Esophagus muscularis mucosa (tissue), 4 donors: ENCODE results near the gene UST. TPM values are rescaled to one million over a fixed set of nuclear protein-coding genes. Genes with fewer than 3 reads are reported as not detected.
A peak's percentile ranks its signal among the peaks of the same experiment; 100 is the strongest.

Experiments used
- DNase-seq: peaks from one replicate; pipeline ENCODE4 v3.0.0-alpha.2; 2017; ENCODE audit errors: extremely low spot score
- H3K27ac ChIP-seq, 4 donors: fragments of 200-600 bp; sonication (generic); replicated peaks in 1 of 4; 1 replicate in 3 of 4; 2 replicates in 1 of 4; pipeline ENCODE4 v1.5.1; 2016 to 2019; ENCODE audit warnings: mild to moderate bottlenecking in 1 of 4
- H3K27me3 ChIP-seq, 4 donors: fragments of 200-600 bp; sonication (generic); one replicate each; pipeline versions ENCODE4 v1.5.1 to v1.6.0; 2016 to 2019
- H3K36me3 ChIP-seq, 4 donors: fragments of 200-600 bp; sonication (generic); one replicate each; pipeline ENCODE4 v1.5.1; 2016 to 2019
- H3K4me1 ChIP-seq, 4 donors: fragments of 200-600 bp; sonication (generic); one replicate each; pipeline ENCODE4 v1.5.1; 2016 to 2019
- H3K4me3 ChIP-seq, 4 donors: fragments of 200-600 bp; sonication (generic); 1 replicate in 2 of 4; 2 replicates in 2 of 4; pipeline ENCODE4 v1.5.1; 2016 to 2019; ENCODE audit warnings: mild to moderate bottlenecking in 4 of 4, moderate library complexity in 1 of 4
- H3K9me3 ChIP-seq, 4 donors: fragments of 200-600 bp; sonication (generic); 1 replicate in 3 of 4; 2 replicates in 1 of 4; pipeline ENCODE4 v1.5.1; 2016 to 2019
- CTCF ChIP-seq, 3 experiments: fragments of 200-600 bp in 2 of 3; fragments of 450-650 bp in 1 of 3; sonication (generic) in 2 of 3; IDR thresholded peaks; one replicate each; pipeline ENCODE4 v1.5.1; 2017 to 2019; ENCODE audit warnings: antibody characterized with exemption in 3 of 3, mild to moderate bottlenecking in 2 of 3, moderate library complexity in 1 of 3
- EP300 ChIP-seq: sonication (generic); formaldehyde crosslinking; IDR thresholded peaks from one replicate; pipeline ENCODE4 v1.6.1; 2017; ENCODE audit warnings: antibody characterized with exemption
- POLR2A ChIP-seq: fragments of 450-650 bp; IDR thresholded peaks from one replicate; pipeline ENCODE4 v1.6.1; 2017; ENCODE audit warnings: antibody characterized with exemption, moderate library complexity, mild to moderate bottlenecking, low read depth
- POLR2AphosphoS5 ChIP-seq, 2 donors: sonication (generic); formaldehyde crosslinking; IDR thresholded peaks; one replicate each; pipeline ENCODE4 v1.6.1; 2017; ENCODE audit warnings: antibody characterized with exemption in 2 of 2
- WGBS: methylation state at CpG from one replicate; pipeline ENCODE4 v1.1.5; 2018; 5-methylcytosine and 5-hydroxymethylcytosine counted together
- intact Hi-C: fragments of 100-400 bp; cut with DNase I; formaldehyde crosslinking; loops from one replicate; pipeline ENCODE4 v1.15.1; 2023
- total RNA-seq, 4 donors: library from RNA; depleted of rRNA; stranded (reverse); fragments of >200 nt; gene quantifications; one replicate each; pipeline versions ENCODE4 v1.1.0 to v1.2.1, GENCODE V29; 2016

Gene UST
- total RNA-seq, 4 donors from 2014 or later: 29.1 to 46.3 (median 32.4) TPM

- no peaks in the 10 kb centered on the region for H3K9me3 ChIP-seq
- TF ChIP-seq CTCF (IDR thresholded peaks at IDR 0.05): no peak
- no peak for TF ChIP-seq POLR2AphosphoS5 (IDR thresholded peaks at IDR 0.05)
- no peak for TF ChIP-seq EP300
- TF ChIP-seq POLR2A: no peak
- no peak overlapping the region for H3K4me3 ChIP-seq
- no peaks in the 10 kb centered on the region for H3K36me3 ChIP-seq
- intact Hi-C loops: no loop called here
- no peak overlapping the region for H3K27ac ChIP-seq
- no peak for DNase-seq
- WGBS: 83% methylated on average over 3 of the region's 3 CpGs
- no peaks in the 10 kb centered on the region for H3K27me3 ChIP-seq
- peaks cover 0 to 33% (median 21%) of the 10 kb centered on the region in 4 donors for H3K4me1 ChIP-seq
These were observed 52.8 kb downstream of the UST start for GRCh38 chr6:148799647-148800046.

GRCh38 chr6:148800536-148800935 lies 53.7 kb downstream of the UST start:
- Histone ChIP-seq H3K27ac (no peak overlapping the region), H3K9me3 (no peaks in the 10 kb centered on the region), H3K4me3 (no peak overlapping the region), H3K4me1 (peaks cover 0 to 27% (median 15%) of the 10 kb centered on the region in 4 donors), H3K27me3 (no peaks in the 10 kb centered on the region), H3K36me3 (no peaks in the 10 kb centered on the region)
- no peak for TF ChIP-seq POLR2A
- no peak for TF ChIP-seq EP300
- TF ChIP-seq POLR2AphosphoS5 (IDR thresholded peaks at IDR 0.05): no peak
- no peak for TF ChIP-seq CTCF (IDR thresholded peaks at IDR 0.05)
- intact Hi-C loops: no loop called here
- 27% methylated on average over 3 of the region's 3 CpGs for WGBS
- DNase-seq: no peak

DNA sequence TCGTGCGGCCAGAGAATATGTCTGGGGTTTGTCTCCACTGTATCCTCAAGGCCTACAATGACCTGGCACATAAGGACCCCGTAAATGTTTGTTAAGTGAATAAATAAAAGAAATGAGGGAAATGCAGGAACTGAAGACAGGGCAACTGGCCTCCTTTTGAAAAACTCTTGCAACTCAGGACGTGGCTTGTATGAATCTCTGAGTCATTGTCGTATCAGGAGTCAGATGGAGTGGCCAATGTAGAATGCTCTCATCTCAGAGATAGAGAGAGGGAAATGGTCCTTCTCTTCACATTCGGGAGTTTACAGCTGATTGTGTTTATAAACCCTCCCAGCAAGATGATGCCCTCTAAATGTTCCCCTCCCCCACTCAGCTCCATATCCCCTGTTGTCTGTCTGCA lies 57.1 kb downstream of the UST start:
- 85% methylated on average over 6 of the region's 6 CpGs for WGBS
- H3K9me3 ChIP-seq: no peaks in the 10 kb centered on the region
- no peak overlapping the region for H3K27ac ChIP-seq
- no peak overlapping the region for H3K4me3 ChIP-seq
- H3K27me3 ChIP-seq: no peaks in the 10 kb centered on the region
- TF ChIP-seq EP300: no peak
- TF ChIP-seq POLR2AphosphoS5 (IDR thresholded peaks at IDR 0.05): no peak
- no peak for TF ChIP-seq POLR2A
- no peaks in the 10 kb centered on the region for H3K36me3 ChIP-seq
- DNase-seq: no peak
- peaks cover 0 to 27% (median 16%) of the 10 kb centered on the region in 4 donors for H3K4me1 ChIP-seq
- intact Hi-C loops: no loop called here

DNA sequence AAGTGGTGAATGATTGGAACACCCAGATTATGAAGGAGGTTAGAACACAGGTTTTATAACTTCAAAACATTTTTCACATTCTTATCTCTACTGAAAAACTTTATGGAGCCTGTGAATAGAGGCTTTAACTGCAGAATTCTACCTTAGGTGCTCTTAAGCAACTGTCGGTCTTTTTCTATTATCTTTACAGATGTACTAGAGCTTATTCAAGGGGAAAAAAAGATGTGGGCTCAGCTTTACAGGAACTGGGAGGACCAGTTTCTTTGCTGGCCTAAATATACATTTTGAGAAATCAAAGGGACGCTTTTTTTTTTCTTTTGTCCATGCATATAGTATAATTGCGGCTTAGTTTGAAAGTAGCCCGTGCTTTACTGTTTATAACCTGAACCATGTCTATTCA lies 58.9 kb downstream of the UST start:
- no peaks in the 10 kb centered on the region for H3K9me3 ChIP-seq
- H3K27ac ChIP-seq: no peak overlapping the region
- no peak for DNase-seq
- 86% methylated on average over 4 of the region's 4 CpGs for WGBS
- H3K27me3 ChIP-seq: no peaks in the 10 kb centered on the region
- TF ChIP-seq CTCF (IDR thresholded peaks at IDR 0.05) (no peak), POLR2A (no peak), EP300 (no peak), POLR2AphosphoS5 (IDR thresholded peaks at IDR 0.05) (no peak)
- peaks cover 0 to 15% (median 4%) of the 10 kb centered on the region in 4 donors for H3K4me1 ChIP-seq
- intact Hi-C loops: no loop called here
- H3K4me3 ChIP-seq: peak overlapping the region in 1 of 4 donors; percentile 10
- H3K36me3 ChIP-seq: no peaks in the 10 kb centered on the region

DNA sequence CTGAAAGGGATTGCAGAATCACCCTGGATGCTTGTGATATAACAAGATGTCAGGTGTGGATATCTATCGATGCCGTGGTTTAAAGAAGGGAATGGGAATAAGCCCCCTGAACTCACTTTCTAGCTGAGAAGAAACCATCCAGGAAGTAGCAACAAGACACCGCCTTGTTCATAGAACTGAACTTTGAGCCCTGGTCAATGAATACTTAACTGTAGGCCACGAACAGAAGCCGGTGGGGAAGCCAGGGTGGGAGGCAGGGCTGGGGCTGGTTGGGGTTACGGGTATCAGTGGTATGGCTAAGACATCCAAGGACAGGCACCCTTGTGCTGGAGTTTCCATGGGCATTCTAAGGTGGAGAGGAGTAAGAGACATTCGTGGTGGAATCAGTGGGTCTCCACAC lies 61.0 kb downstream of the UST start:
- TF ChIP-seq POLR2AphosphoS5 (IDR thresholded peaks at IDR 0.05): no peak
- TF ChIP-seq CTCF (IDR thresholded peaks at IDR 0.05): no peak
- no peak for TF ChIP-seq EP300
- no peak for TF ChIP-seq POLR2A
- Histone ChIP-seq H3K27ac (no peak overlapping the region), H3K27me3 (no peaks in the 10 kb centered on the region), H3K36me3 (no peaks in the 10 kb centered on the region), H3K4me3 (no peak overlapping the region), H3K4me1 (peaks cover 0 to 14% (median 2%) of the 10 kb centered on the region in 4 donors), H3K9me3 (no peaks in the 10 kb centered on the region)
- 92% methylated on average over 7 of the region's 7 CpGs for WGBS
- intact Hi-C loops: no loop called here
- DNase-seq: no peak
